Heart right ventricle (tissue), 16 donors: Measurements from ENCODE around the gene LSP1. TPM values are rescaled to one million over a fixed set of nuclear protein-coding genes. Genes with fewer than 3 reads are reported as not detected.

Experiments
- ATAC-seq, 8 donors: fragments of 200-7000 bp; cut with Tn5 transposase; one replicate each; pipeline ENCODE4 v1.9.1; 2020; ENCODE audit warnings: mild to moderate bottlenecking in 8 of 8, moderate library complexity in 8 of 8, moderate number of reproducible peaks in 1 of 8
- DNase-seq, 2 donors: peaks; one replicate each; pipeline ENCODE4 v3.0.0-alpha.2; 2020
- H3K27ac ChIP-seq, 10 donors: fragments of 200-600 bp; sonication (generic) in 2 of 10; one replicate each; pipeline versions ENCODE4 v1.5.0 to v1.8.0; 2020 to 2022; ENCODE audit warnings: mild to moderate bottlenecking in 3 of 10
- H3K27me3 ChIP-seq, 7 donors: fragments of 200-600 bp; one replicate each; pipeline ENCODE4 v1.8.0; 2021 to 2022; ENCODE audit warnings: mild to moderate bottlenecking in 2 of 7
- H3K36me3 ChIP-seq, 9 donors: fragments of 200-600 bp; sonication (generic) in 1 of 9; one replicate each; pipeline versions ENCODE4 v1.5.0 to v1.8.0; 2020 to 2022; ENCODE audit warnings: mild to moderate bottlenecking in 2 of 9
- H3K4me1 ChIP-seq, 9 donors: fragments of 200-600 bp; sonication (generic) in 1 of 9; one replicate each; pipeline versions ENCODE4 v1.5.0 to v1.8.0; 2020 to 2022; ENCODE audit warnings: mild to moderate bottlenecking in 4 of 9
- H3K4me3 ChIP-seq, 10 donors: fragments of 200-600 bp; sonication (generic) in 2 of 10; one replicate each; pipeline versions ENCODE4 v1.5.0 to v1.8.0; 2020 to 2022; ENCODE audit warnings: mild to moderate bottlenecking in 7 of 10, moderate library complexity in 2 of 10
- H3K9me3 ChIP-seq, 11 donors: fragments of 200-600 bp in 10 of 11; sonication (generic) in 2 of 11; one replicate each; pipeline versions ENCODE4 v1.5.0 to v1.8.0; 2013 to 2022; ENCODE audit warnings: mild to moderate bottlenecking in 2 of 11, control low read depth in 1 of 11, moderate library complexity in 1 of 11
- CTCF ChIP-seq, 9 donors: fragments of 200-600 bp; sonication (generic) in 2 of 9; IDR thresholded peaks; one replicate each; pipeline versions ENCODE4 v1.5.0 to v1.8.0; 2021 to 2022; ENCODE audit warnings: antibody characterized with exemption in 9 of 9, mild to moderate bottlenecking in 5 of 9, moderate library complexity in 1 of 9
- WGBS, 2 donors: extraction: QIAGEN DNeasy Blood & Tissue Kit; methylation state at CpG; one replicate each; pipeline ENCODE4 v1.1.7; 2013; ENCODE audit warnings: inconsistent platforms in 1 of 2; 5-methylcytosine and 5-hydroxymethylcytosine counted together
- intact Hi-C, 10 donors: fragments of 100-400 bp; cut with DNase I; formaldehyde crosslinking; loops; one replicate each; pipeline versions ENCODE4 v1.11.1 to v1.14.2; 2022
- polyA plus RNA-seq, 2 donors: library from polyadenylated mRNA; stranded (reverse); fragments of 200-250 nt; gene quantifications; one replicate each; pipeline ENCODE4 v1.2.3, GENCODE V29; 2013
- total RNA-seq, 10 donors: library from RNA; stranded (reverse); fragmentation: NEBNext Ultra II Directional in 3 of 10; extraction: Animal tissue kit (Norgen Biotek cat#: 25700) in 3 of 10; gene quantifications; one replicate each; pipeline versions ENCODE4 v1.2.1 to v1.2.4, GENCODE V29; 2021 to 2023
- donor health status: Arrhythmogenic right ventricular cardiomyopathy.
- donor health status: ischemic (EF 13 %, LVEDD 7.1; RV severe dilation, severe dysfunction).
- donor health status: healthy with polysubstance abuse.
- donor health status: DM: no; HTN: yes; CAD: no.
- donor health status: DM: no; HTN: no; CAD: no.
- donor health status: ischemic (EF 25% LVEDD 6.9; RV normal size, moderate dysfunction).
- donor health status: ischemic (EF 25% LVEDD 5.7; RV mildly dilated, moderate dysfunction).
- donor health status: healthy.
- donor health status: DM: yes; HTN: yes; CAD: no.
- donor health status: Ischemic cardiomyopathy.
- donor health status: ischemic (EF 35%, LVEDD 5.7; RV mildly dilated, moderate dysfunction).
- donor health status: nonischemic (EF 11% LVEDD 7.7; RV severe dilation, severe dysfunction).
- donor health status: DM: yes; HTN: yes; CAD: no.
- donor health status: PGD.
- donor health status: ischemic (EF 29% LVEDD 5.4; RV normal size, mild dysfunction).
- donor health status: nonischemic (EF 23%, LVEDD 6.1; RV moderate dilation, normal function).

Gene LSP1
- total and polyA plus RNA-seq, 12 donors = 16.0 to 57.2 (median 21.4) TPM

- H3K4me3 ChIP-seq = peak overlapping the region in 8 of 10 donors; percentile 8 to 35 (median 28)
- peak; percentile 94 to 100 (median 98) for TF ChIP-seq CTCF (IDR thresholded peaks at IDR 0.05)
- intact Hi-C loops = loop anchor here (1.0 to 5.0 kb wide), 9 partner anchors 70 to 180 kb away; partner anchors contain the start of gene CTSD (in 1 of the 10)
- 14% methylated on average over 40 of the region's 40 CpGs for WGBS, 2 donors
- peaks cover 1 to 20% (median 11%) of the 10 kb centered on the region in 9 donors for H3K4me1 ChIP-seq
- peak in 1 of 2 donors; percentile 73 for DNase-seq
- ATAC-seq = peak; percentile 74 to 85 (median 80)
- no peaks in the 10 kb centered on the region for H3K36me3 ChIP-seq
- H3K27ac ChIP-seq = peak overlapping the region in 3 of 10 donors; percentile 21 to 37 (median 26)
- peaks cover 0 to 40% (median 12%) of the 10 kb centered on the region in 7 donors for H3K27me3 ChIP-seq
- no peaks in the 10 kb centered on the region for H3K9me3 ChIP-seq
Measured at GRCh38 chr11:1832211-1832919, 20.5 kb upstream of the LSP1 start.

GRCh38 chr11:1832920-1833295 is 20.0 kb upstream of the LSP1 start:
- Histone ChIP-seq H3K4me3 (peak overlapping the region in 5 of 10 donors; percentile 17 to 35 (median 29)), H3K27ac (no peak overlapping the region), H3K27me3 (peaks cover 0 to 38% (median 12%) of the 10 kb centered on the region in 7 donors), H3K9me3 (no peaks in the 10 kb centered on the region), H3K36me3 (no peaks in the 10 kb centered on the region), H3K4me1 (peaks cover 2 to 20% (median 12%) of the 10 kb centered on the region in 9 donors)
- intact Hi-C loops = loop anchor here (1.0 to 5.0 kb wide), 9 partner anchors 71 to 181 kb away; partner anchors contain the start of gene CTSD (in 1 of the 10)
- DNase-seq (peak in 1 of 2 donors; percentile 14), ATAC-seq (no peak)
- 58 to 64% methylated on average over 17 of the region's 17 CpGs for WGBS, 2 donors
- TF ChIP-seq CTCF (IDR thresholded peaks at IDR 0.05) = no peak

- intact Hi-C loops = loop anchor here in 5 of 10 donors (2.0 to 5.0 kb wide), 3 partner anchors 72 to 319 kb away; partner anchors contain the start of gene CTSD (in 1 of the 5)
- peaks cover 4 to 29% (median 20%) of the 10 kb centered on the region in 9 donors for H3K4me1 ChIP-seq
- DNase-seq (peak in 1 of 2 donors; percentile 7), ATAC-seq (no peak)
- H3K36me3 ChIP-seq = no peaks in the 10 kb centered on the region
- H3K27ac ChIP-seq = no peak overlapping the region
- no peak overlapping the region for H3K4me3 ChIP-seq
- peaks cover 0 to 27% (median 12%) of the 10 kb centered on the region in 7 donors for H3K27me3 ChIP-seq
- 92 to 94% methylated on average over 14 of the region's 14 CpGs for WGBS, 2 donors
- no peaks in the 10 kb centered on the region for H3K9me3 ChIP-seq
- no peak for TF ChIP-seq CTCF (IDR thresholded peaks at IDR 0.05)
Measured at GRCh38 chr11:1834062-1834610, 18.7 kb upstream of the LSP1 start.
